Lower lobe of right lung (tissue), 2 donors: ENCODE measurements around the gene GABPB1. TPM values are rescaled to one million over a fixed set of nuclear protein-coding genes. Genes with fewer than 3 reads are reported as not detected.

Source experiments
- ATAC-seq, 2 donors: fragments of 200-7000 bp; cut with Tn5 transposase; one replicate each; pipeline ENCODE4 v1.9.1; 2020 to 2022; ENCODE audit warnings: mild to moderate bottlenecking in 2 of 2, moderate library complexity in 2 of 2
- DNase-seq: peaks from one replicate; pipeline ENCODE4 v3.0.0-alpha.2; 2020
- H3K27ac ChIP-seq: fragments of 200-600 bp; one replicate; pipeline ENCODE4 v1.8.0; 2022
- H3K27me3 ChIP-seq: fragments of 200-600 bp; one replicate; pipeline ENCODE4 v1.8.0; 2022; ENCODE audit warnings: low read depth
- H3K36me3 ChIP-seq: fragments of 200-600 bp; one replicate; pipeline ENCODE4 v1.8.0; 2022; ENCODE audit warnings: mild to moderate bottlenecking
- H3K4me1 ChIP-seq: fragments of 200-600 bp; one replicate; pipeline ENCODE4 v1.8.0; 2022
- H3K4me3 ChIP-seq: fragments of 200-600 bp; one replicate; pipeline ENCODE4 v1.8.0; 2022; ENCODE audit warnings: mild to moderate bottlenecking
- H3K9me3 ChIP-seq: fragments of 200-600 bp; one replicate; pipeline ENCODE4 v1.8.0; 2022
- intact Hi-C: fragments of 100-400 bp; cut with DNase I; formaldehyde crosslinking; loops from one replicate; pipeline ENCODE4 v1.11.0; 2022
- total RNA-seq: library from RNA; stranded (reverse); fragmentation: NEBNext Ultra II Directional; extraction: Animal tissue kit (Norgen Biotek cat#: 25700); gene quantifications from one replicate; pipeline ENCODE4 v1.2.1, GENCODE V29; 2021
- TF ChIP-seq, protein P1 (sequence below): fragments of 200-600 bp; IDR thresholded peaks from one replicate; pipeline ENCODE4 v1.8.0; 2022; ENCODE audit warnings: antibody characterized with exemption, mild to moderate bottlenecking
- donor health status: DM: no; HTN: yes; CAD: no; lungs with severe emphysema.

Gene GABPB1
- total RNA-seq, 1 donor from 2014 or later: 17.8 TPM

DNA sequence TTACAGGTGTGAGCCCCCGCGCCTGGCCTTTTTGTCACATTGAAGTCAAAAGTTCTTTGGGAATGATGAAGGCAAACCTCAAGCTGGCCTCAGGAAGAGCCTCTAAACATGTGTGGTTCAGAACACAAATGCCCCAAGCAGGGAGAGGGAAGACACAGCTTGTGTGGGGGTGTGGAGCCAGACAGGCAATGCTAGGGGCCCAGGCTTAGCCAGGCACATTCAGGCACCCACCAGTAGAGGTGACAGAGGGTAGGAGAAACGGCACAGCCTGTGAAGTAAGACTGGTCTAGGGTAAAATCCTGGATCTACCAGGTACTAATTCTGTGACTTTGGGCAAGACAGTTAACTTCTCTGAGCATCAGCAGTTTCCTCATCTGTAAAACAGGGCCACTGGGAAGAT lies 93.0 kb downstream of the GABPB1 start:
- ATAC-seq (peak in 1 of 2 donors; percentile 25), DNase-seq (no peak)
- no peaks in the 10 kb centered on the region for H3K27me3 ChIP-seq
- H3K36me3 ChIP-seq: no peaks in the 10 kb centered on the region
- H3K27ac ChIP-seq: no peak overlapping the region
- no peaks in the 10 kb centered on the region for H3K4me1 ChIP-seq
- H3K9me3 ChIP-seq: no peaks in the 10 kb centered on the region
- intact Hi-C loops: no loop called here
- TF ChIP-seq, protein P1, sequence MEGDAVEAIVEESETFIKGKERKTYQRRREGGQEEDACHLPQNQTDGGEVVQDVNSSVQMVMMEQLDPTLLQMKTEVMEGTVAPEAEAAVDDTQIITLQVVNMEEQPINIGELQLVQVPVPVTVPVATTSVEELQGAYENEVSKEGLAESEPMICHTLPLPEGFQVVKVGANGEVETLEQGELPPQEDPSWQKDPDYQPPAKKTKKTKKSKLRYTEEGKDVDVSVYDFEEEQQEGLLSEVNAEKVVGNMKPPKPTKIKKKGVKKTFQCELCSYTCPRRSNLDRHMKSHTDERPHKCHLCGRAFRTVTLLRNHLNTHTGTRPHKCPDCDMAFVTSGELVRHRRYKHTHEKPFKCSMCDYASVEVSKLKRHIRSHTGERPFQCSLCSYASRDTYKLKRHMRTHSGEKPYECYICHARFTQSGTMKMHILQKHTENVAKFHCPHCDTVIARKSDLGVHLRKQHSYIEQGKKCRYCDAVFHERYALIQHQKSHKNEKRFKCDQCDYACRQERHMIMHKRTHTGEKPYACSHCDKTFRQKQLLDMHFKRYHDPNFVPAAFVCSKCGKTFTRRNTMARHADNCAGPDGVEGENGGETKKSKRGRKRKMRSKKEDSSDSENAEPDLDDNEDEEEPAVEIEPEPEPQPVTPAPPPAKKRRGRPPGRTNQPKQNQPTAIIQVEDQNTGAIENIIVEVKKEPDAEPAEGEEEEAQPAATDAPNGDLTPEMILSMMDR: no peak
- no peak overlapping the region for H3K4me3 ChIP-seq

DNA sequence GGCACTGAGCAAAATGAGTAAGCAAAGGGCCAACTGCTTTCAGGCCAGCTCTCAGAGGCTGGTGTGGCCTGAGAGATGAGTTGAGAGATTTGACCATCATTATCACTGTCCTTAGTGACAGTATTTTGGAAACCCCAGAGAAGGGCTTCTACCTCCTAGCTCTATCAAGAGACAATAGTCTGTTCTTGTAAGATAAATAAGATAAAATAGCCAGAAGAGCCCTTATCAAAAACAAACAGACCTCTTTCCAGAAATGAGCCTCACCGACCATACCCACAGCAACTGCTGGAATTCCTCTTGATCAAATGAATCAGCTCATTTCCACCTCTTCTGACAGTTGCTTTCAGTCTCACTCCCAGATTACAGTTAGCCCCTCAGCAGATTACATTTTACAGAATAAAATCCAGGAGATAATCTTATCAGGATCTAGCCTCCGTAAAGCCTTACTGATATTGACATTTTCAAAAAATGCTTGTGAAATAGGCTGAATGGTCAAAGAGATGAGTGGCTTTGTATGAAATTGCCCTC lies 94.0 kb downstream of the GABPB1 start:
- H3K27ac ChIP-seq: no peak overlapping the region
- intact Hi-C loops: no loop called here
- no peak for ATAC-seq
- H3K4me1 ChIP-seq: no peaks in the 10 kb centered on the region
- no peaks in the 10 kb centered on the region for H3K27me3 ChIP-seq
- H3K36me3 ChIP-seq: no peaks in the 10 kb centered on the region
- H3K9me3 ChIP-seq: no peaks in the 10 kb centered on the region
- H3K4me3 ChIP-seq: no peak overlapping the region
- TF ChIP-seq, protein P1: no peak
- DNase-seq: no peak

DNA sequence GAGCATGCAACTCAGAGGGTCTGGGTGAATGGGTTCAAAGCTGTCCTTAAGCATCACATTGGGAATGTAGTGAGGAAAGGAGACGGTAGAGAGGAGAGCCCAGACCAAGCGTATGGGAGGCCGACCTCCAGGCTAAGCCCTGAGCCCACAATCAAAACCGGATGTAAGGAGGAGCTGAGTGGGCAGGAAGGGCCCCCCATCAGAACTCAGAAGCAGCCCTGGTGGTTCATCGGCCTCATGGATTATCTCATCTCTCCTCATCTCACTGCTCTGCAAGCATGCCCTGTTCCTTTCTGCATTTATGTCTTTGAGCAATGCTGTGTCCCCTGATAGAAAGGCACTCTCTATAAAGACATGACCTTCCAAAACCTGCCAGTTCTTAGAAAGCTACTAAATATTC lies 95.7 kb downstream of the GABPB1 start:
- no peak overlapping the region for H3K27ac ChIP-seq
- intact Hi-C loops: no loop called here
- H3K36me3 ChIP-seq: no peaks in the 10 kb centered on the region
- no peaks in the 10 kb centered on the region for H3K4me1 ChIP-seq
- ATAC-seq (no peak), DNase-seq (no peak)
- TF ChIP-seq, protein P1: no peak
- H3K27me3 ChIP-seq: no peaks in the 10 kb centered on the region
- H3K4me3 ChIP-seq: no peak overlapping the region
- H3K9me3 ChIP-seq: no peaks in the 10 kb centered on the region

DNA sequence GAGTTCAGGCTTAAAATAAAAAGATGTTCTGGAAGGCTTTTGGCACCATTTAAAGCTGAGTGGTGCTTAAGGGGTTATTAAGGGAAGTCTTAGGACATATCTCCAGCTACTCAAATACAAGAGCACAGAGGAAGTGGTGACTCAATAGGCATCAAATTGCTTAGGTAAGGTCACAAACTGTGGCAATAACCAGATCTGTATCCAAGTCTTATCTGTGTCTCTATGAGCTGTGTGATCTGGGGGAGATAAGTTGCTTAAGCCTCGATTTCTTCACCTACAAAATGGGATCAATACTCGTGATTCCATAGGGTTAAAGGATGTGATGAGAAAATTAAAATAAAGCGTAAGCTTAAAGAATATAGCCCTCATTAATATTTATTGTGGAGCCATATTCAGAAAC lies 97.1 kb downstream of the GABPB1 start:
- no peaks in the 10 kb centered on the region for H3K4me1 ChIP-seq
- intact Hi-C loops: no loop called here
- no peaks in the 10 kb centered on the region for H3K36me3 ChIP-seq
- H3K9me3 ChIP-seq: no peaks in the 10 kb centered on the region
- TF ChIP-seq, protein P1: no peak
- DNase-seq (no peak), ATAC-seq (peak; percentile 43 to 62)
- H3K27ac ChIP-seq: no peak overlapping the region
- no peak overlapping the region for H3K4me3 ChIP-seq
- H3K27me3 ChIP-seq: no peaks in the 10 kb centered on the region

DNA sequence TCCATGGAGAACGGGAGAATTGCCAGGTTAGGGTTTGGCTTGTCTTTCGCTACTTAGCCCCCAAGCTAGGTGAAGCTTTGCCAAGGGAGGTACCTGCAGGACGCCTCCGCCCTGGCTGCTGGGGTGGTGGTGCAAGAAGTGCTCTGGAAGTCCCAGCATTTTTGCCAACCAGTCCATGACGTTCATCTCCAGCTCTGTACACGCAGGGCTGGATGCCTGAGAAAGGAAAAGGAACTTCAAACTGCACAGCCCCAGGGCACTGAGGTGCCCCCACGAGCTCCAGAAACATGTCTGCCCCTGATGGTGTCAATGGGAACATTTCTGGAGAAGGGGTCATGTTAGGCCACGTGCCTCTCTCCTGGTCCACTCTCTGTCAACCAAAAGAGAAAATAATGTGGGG lies 97.7 kb downstream of the GABPB1 start:
- no peak for ATAC-seq
- H3K4me3 ChIP-seq: no peak overlapping the region
- H3K36me3 ChIP-seq: no peaks in the 10 kb centered on the region
- no peaks in the 10 kb centered on the region for H3K4me1 ChIP-seq
- TF ChIP-seq, protein P1: no peak
- H3K27me3 ChIP-seq: no peaks in the 10 kb centered on the region
- intact Hi-C loops: no loop called here
- no peak for DNase-seq
- H3K9me3 ChIP-seq: no peaks in the 10 kb centered on the region
- no peak overlapping the region for H3K27ac ChIP-seq
